HG03175 (cell line): ENCODE results near the gene MYOZ3.

Experiments
- ATAC-seq: cut with Tn5 transposase; IDR thresholded peaks from one replicate; pipeline ENCODE4 v1.9.1; 2021; ENCODE audit warnings: mild to moderate bottlenecking, moderate library complexity; ENCODE audit not compliant: unreplicated experiment

MYOZ3 gene

GRCh38 chr5:150656191-150657132 is 4.6 kb upstream of the MYOZ3 start:
- peak; percentile 83 for ATAC-seq

- no peak for ATAC-seq
These were observed 2.9 kb upstream of the MYOZ3 start for GRCh38 chr5:150658121-150658520.

GRCh38 chr5:150658699-150659265 is 2.3 kb upstream of the MYOZ3 start:
- ATAC-seq: no peak

- no peak for ATAC-seq
These were observed 1.5 kb upstream of the MYOZ3 start for GRCh38 chr5:150659360-150660107.

- no peak for ATAC-seq
These were observed 781 bp upstream of the MYOZ3 start for GRCh38 chr5:150660108-150660831.

- ATAC-seq: no peak
These were observed 958 bp downstream of the MYOZ3 start for GRCh38 chr5:150661821-150662596.

- no peak for ATAC-seq
These were observed 1.9 kb downstream of the MYOZ3 start for GRCh38 chr5:150662731-150663516.

GRCh38 chr5:150663936-150664335 is 2.9 kb downstream of the MYOZ3 start:
- no peak for ATAC-seq

GRCh38 chr5:150665044-150665443 is 4.0 kb downstream of the MYOZ3 start:
- ATAC-seq: no peak

GRCh38 chr5:150670275-150670947 is 9.4 kb downstream of the MYOZ3 start:
- no peak for ATAC-seq

- ATAC-seq: no peak
These were observed 9.9 kb downstream of the MYOZ3 start for GRCh38 chr5:150670948-150671310.

- ATAC-seq: no peak
These were observed 10.6 kb downstream of the MYOZ3 start for GRCh38 chr5:150671509-150672236.

GRCh38 chr5:150672237-150672883 is 11.3 kb downstream of the MYOZ3 start:
- ATAC-seq: no peak

- no peak for ATAC-seq
These were observed 11.8 kb downstream of the MYOZ3 start for GRCh38 chr5:150672884-150673275.

- no peak for ATAC-seq
These were observed 13.3 kb downstream of the MYOZ3 start for GRCh38 chr5:150674341-150674821.

- ATAC-seq: no peak
These were observed 14.0 kb downstream of the MYOZ3 start for GRCh38 chr5:150675069-150675468.

- ATAC-seq: no peak
These were observed 15.5 kb downstream of the MYOZ3 start for GRCh38 chr5:150676578-150676977.

GRCh38 chr5:150689120-150689519 is 28.1 kb downstream of the MYOZ3 start:
- ATAC-seq: no peak
